ENCODE measurements around the gene MBD3L2B. TPM values are rescaled to one million over a fixed set of nuclear protein-coding genes. Genes with fewer than 3 reads are reported as not detected.
"Not testable (repeated sequence)": the region's sequence is repeated elsewhere in the genome, so short reads cannot be mapped to it uniquely, and the experiment has no call there.

Gene MBD3L2B
- polyA plus RNA-seq, 1 donor (not counting 4 experiments of a cell fraction or from before 2014, with no cell fraction given) = not detected

- Histone ChIP-seq H3K4me3 (ENCODE audit: control insufficient read depth in 2 of 3, extremely low read depth in 1 of 3, insufficient read depth in 2 of 3, low read depth in 1 of 3, low read length in 3 of 3) (no peak overlapping the region), H3K9ac (ENCODE audit: control insufficient read depth, extremely low read depth, insufficient read depth, low read length) (no peak overlapping the region), H3K36me3 (ENCODE audit: control insufficient read depth in 2 of 2, extremely low read depth in 1 of 2, insufficient read depth in 2 of 2, low read length in 2 of 2) (no peaks in the 10 kb centered on the region), H3K27ac (ENCODE audit: control insufficient read depth, insufficient read depth, low read length) (no peak overlapping the region), H3K9me3 (ENCODE audit: control insufficient read depth, low read depth, low read length) (no peaks in the 10 kb centered on the region), H3K4me2 (ENCODE audit: control insufficient read depth, extremely low read depth, insufficient read depth, low read depth, low read length) (no peak overlapping the region), H4K20me1 (ENCODE audit: control insufficient read depth, extremely low read depth, insufficient read depth, low read length) (no peaks in the 10 kb centered on the region), H3K79me2 (ENCODE audit: control insufficient read depth, insufficient read depth, low read length) (no peaks in the 10 kb centered on the region), H3K4me1 (ENCODE audit: control insufficient read depth, extremely low read depth, insufficient read depth, low read length) (no peaks in the 10 kb centered on the region), H3K27me3 (ENCODE audit: control insufficient read depth, extremely low read depth, insufficient read depth, low read length) (no peaks in the 10 kb centered on the region), H3K9me1 (ENCODE audit: control insufficient read depth, extremely low read depth, insufficient read depth, low read length) (no peaks in the 10 kb centered on the region), H2AFZ (ENCODE audit: control insufficient read depth, low read length) (no peak overlapping the region)
- DNase-seq (ENCODE audit: low read depth, low spot score) = no peak
- no peak for FAIRE-seq
- dilution Hi-C loops (cut with MboI; ENCODE audit: extremely low pct_ligation_motif_present, low sequenced_read_pairs) = no loop called here
- TF ChIP-seq EZH2 (IDR thresholded peaks at IDR 0.05; ENCODE audit: low read length) (no peak), CTCF (optimal IDR thresholded peaks at IDR 0.05 in 1 of 3, IDR thresholded peaks at IDR 0.05 in 1 of 3, conservative IDR thresholded peaks at IDR 0.05 in 1 of 3; ENCODE audit: extremely low read depth in 1 of 3, insufficient read depth in 2 of 3, low read length in 3 of 3) (no peak)
Measured at GRCh38 chr19:7063764-7064418, 42.7 kb upstream of the MBD3L2B start.

GRCh38 chr19:7063339-7063738, 42.1 kb upstream of the MBD3L2B start:
- DNase-seq (ENCODE audit: low read depth, low spot score) = no peak
- Histone ChIP-seq H3K4me1 (ENCODE audit: control insufficient read depth, extremely low read depth, insufficient read depth, low read length) (no peaks in the 10 kb centered on the region), H3K36me3 (ENCODE audit: control insufficient read depth in 2 of 2, extremely low read depth in 1 of 2, insufficient read depth in 2 of 2, low read length in 2 of 2) (no peaks in the 10 kb centered on the region), H4K20me1 (ENCODE audit: control insufficient read depth, extremely low read depth, insufficient read depth, low read length) (no peaks in the 10 kb centered on the region), H3K9ac (ENCODE audit: control insufficient read depth, extremely low read depth, insufficient read depth, low read length) (no peak overlapping the region), H3K9me1 (ENCODE audit: control insufficient read depth, extremely low read depth, insufficient read depth, low read length) (no peaks in the 10 kb centered on the region), H3K27me3 (ENCODE audit: control insufficient read depth, extremely low read depth, insufficient read depth, low read length) (no peaks in the 10 kb centered on the region), H3K79me2 (ENCODE audit: control insufficient read depth, insufficient read depth, low read length) (no peaks in the 10 kb centered on the region), H3K4me2 (ENCODE audit: control insufficient read depth, extremely low read depth, insufficient read depth, low read depth, low read length) (no peak overlapping the region), H2AFZ (ENCODE audit: control insufficient read depth, low read length) (no peak overlapping the region), H3K9me3 (ENCODE audit: control insufficient read depth, low read depth, low read length) (no peaks in the 10 kb centered on the region), H3K27ac (ENCODE audit: control insufficient read depth, insufficient read depth, low read length) (no peak overlapping the region), H3K4me3 (ENCODE audit: control insufficient read depth in 2 of 3, extremely low read depth in 1 of 3, insufficient read depth in 2 of 3, low read depth in 1 of 3, low read length in 3 of 3) (no peak overlapping the region)
- dilution Hi-C loops (cut with MboI; ENCODE audit: extremely low pct_ligation_motif_present, low sequenced_read_pairs) = no loop called here
- TF ChIP-seq EZH2 (IDR thresholded peaks at IDR 0.05; ENCODE audit: low read length) = no peak
- TF ChIP-seq CTCF (optimal IDR thresholded peaks at IDR 0.05 in 1 of 3, IDR thresholded peaks at IDR 0.05 in 1 of 3, conservative IDR thresholded peaks at IDR 0.05 in 1 of 3; ENCODE audit: extremely low read depth in 1 of 3, insufficient read depth in 2 of 3, low read length in 3 of 3) = no peak
- FAIRE-seq = no peak

- H3K4me1 ChIP-seq (ENCODE audit: control insufficient read depth, extremely low read depth, insufficient read depth, low read length); H3K9ac ChIP-seq (ENCODE audit: control insufficient read depth, extremely low read depth, insufficient read depth, low read length); FAIRE-seq; H3K27ac ChIP-seq (ENCODE audit: control insufficient read depth, insufficient read depth, low read length); H3K4me3 ChIP-seq (ENCODE audit: control insufficient read depth in 2 of 3, extremely low read depth in 1 of 3, insufficient read depth in 2 of 3, low read depth in 1 of 3, low read length in 3 of 3); H2AFZ ChIP-seq (ENCODE audit: control insufficient read depth, low read length); H3K9me1 ChIP-seq (ENCODE audit: control insufficient read depth, extremely low read depth, insufficient read depth, low read length); H3K4me2 ChIP-seq (ENCODE audit: control insufficient read depth, extremely low read depth, insufficient read depth, low read depth, low read length); H3K36me3 ChIP-seq (ENCODE audit: control insufficient read depth in 2 of 2, extremely low read depth in 1 of 2, insufficient read depth in 2 of 2, low read length in 2 of 2); dilution Hi-C loops (cut with MboI; ENCODE audit: extremely low pct_ligation_motif_present, low sequenced_read_pairs); H3K79me2 ChIP-seq (ENCODE audit: control insufficient read depth, insufficient read depth, low read length); H3K9me3 ChIP-seq (ENCODE audit: control insufficient read depth, low read depth, low read length); H3K27me3 ChIP-seq (ENCODE audit: control insufficient read depth, extremely low read depth, insufficient read depth, low read length); H4K20me1 ChIP-seq (ENCODE audit: control insufficient read depth, extremely low read depth, insufficient read depth, low read length); DNase-seq (ENCODE audit: low read depth, low spot score): not testable (repeated sequence)
Measured at GRCh38 chr19:7059977-7060376, 38.7 kb upstream of the MBD3L2B start.

GRCh38 chr19:7058576-7058975, 37.3 kb upstream of the MBD3L2B start, which contains the start of gene MBD3L3:
Gene MBD3L3, minus strand, starts transcription at chr19:7058676. Its CDS starts 71 bp downstream, at chr19:7058605.
- H3K36me3 ChIP-seq (ENCODE audit: control insufficient read depth in 2 of 2, extremely low read depth in 1 of 2, insufficient read depth in 2 of 2, low read length in 2 of 2); H3K79me2 ChIP-seq (ENCODE audit: control insufficient read depth, insufficient read depth, low read length); H3K9me1 ChIP-seq (ENCODE audit: control insufficient read depth, extremely low read depth, insufficient read depth, low read length); H3K27me3 ChIP-seq (ENCODE audit: control insufficient read depth, extremely low read depth, insufficient read depth, low read length); H4K20me1 ChIP-seq (ENCODE audit: control insufficient read depth, extremely low read depth, insufficient read depth, low read length); H3K4me3 ChIP-seq (ENCODE audit: control insufficient read depth in 2 of 3, extremely low read depth in 1 of 3, insufficient read depth in 2 of 3, low read depth in 1 of 3, low read length in 3 of 3); H3K9me3 ChIP-seq (ENCODE audit: control insufficient read depth, low read depth, low read length); H3K4me2 ChIP-seq (ENCODE audit: control insufficient read depth, extremely low read depth, insufficient read depth, low read depth, low read length); H3K27ac ChIP-seq (ENCODE audit: control insufficient read depth, insufficient read depth, low read length); dilution Hi-C loops (cut with MboI; ENCODE audit: extremely low pct_ligation_motif_present, low sequenced_read_pairs); FAIRE-seq; H2AFZ ChIP-seq (ENCODE audit: control insufficient read depth, low read length); H3K9ac ChIP-seq (ENCODE audit: control insufficient read depth, extremely low read depth, insufficient read depth, low read length); H3K4me1 ChIP-seq (ENCODE audit: control insufficient read depth, extremely low read depth, insufficient read depth, low read length); DNase-seq (ENCODE audit: low read depth, low spot score): not testable (repeated sequence)

Data from keratinocyte (primary cell).